Measurements from ENCODE around the gene SUPT16H.

DNA sequence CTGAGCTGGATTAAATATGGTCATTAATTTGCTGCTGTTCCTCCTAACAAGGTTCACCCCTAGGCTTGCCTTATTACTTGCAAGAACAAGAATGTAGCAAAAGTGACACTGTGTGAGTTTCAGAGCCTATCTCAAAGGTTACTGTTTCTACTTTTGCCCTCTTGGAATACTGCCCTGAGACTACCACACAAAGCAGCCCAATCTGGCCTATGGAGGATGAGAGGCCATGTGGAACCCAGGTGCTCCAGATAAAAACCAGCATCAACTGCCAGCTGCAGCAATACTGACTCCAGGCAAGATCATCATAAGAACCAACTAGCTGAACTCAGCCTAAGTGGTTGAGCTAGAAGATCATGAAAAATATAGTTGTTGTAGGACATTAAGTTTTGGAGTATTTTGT lies 22.4 kb upstream of the SUPT16H start:
- TF ChIP-seq, protein P1, sequence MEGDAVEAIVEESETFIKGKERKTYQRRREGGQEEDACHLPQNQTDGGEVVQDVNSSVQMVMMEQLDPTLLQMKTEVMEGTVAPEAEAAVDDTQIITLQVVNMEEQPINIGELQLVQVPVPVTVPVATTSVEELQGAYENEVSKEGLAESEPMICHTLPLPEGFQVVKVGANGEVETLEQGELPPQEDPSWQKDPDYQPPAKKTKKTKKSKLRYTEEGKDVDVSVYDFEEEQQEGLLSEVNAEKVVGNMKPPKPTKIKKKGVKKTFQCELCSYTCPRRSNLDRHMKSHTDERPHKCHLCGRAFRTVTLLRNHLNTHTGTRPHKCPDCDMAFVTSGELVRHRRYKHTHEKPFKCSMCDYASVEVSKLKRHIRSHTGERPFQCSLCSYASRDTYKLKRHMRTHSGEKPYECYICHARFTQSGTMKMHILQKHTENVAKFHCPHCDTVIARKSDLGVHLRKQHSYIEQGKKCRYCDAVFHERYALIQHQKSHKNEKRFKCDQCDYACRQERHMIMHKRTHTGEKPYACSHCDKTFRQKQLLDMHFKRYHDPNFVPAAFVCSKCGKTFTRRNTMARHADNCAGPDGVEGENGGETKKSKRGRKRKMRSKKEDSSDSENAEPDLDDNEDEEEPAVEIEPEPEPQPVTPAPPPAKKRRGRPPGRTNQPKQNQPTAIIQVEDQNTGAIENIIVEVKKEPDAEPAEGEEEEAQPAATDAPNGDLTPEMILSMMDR (conservative IDR thresholded peaks at IDR 0.05): no peak
- TF ChIP-seq EZH2 (IDR thresholded peaks at IDR 0.05; ENCODE audit: low read depth): no peak

Measured in PC-9 (cell line).